Activated effector memory CD4-positive, alpha-beta T cell treated with anti-CD3 and anti-CD28 coated beads, Interleukin-2, amount 50 U/mL, for 16 hours (primary cell): Measurements from ENCODE around the gene LGR5.

ENCODE experiments used
- DNase-seq: peaks from one replicate; pipeline ENCODE4 v3.0.0-alpha.2; 2020

LGR5 gene

GRCh38 chr12:71439613-71440344, at the start of gene LGR5:
TSS of gene LGR5 (plus strand) at chr12:71439798. CDS start at chr12:71440081, 283 bp downstream.
- no peak for DNase-seq

- no peak for DNase-seq
Measured at GRCh38 chr12:71392521-71393145, 47.0 kb upstream of the LGR5 start.

- no peak for DNase-seq
Measured at GRCh38 chr12:71393625-71394024, 46.0 kb upstream of the LGR5 start.

GRCh38 chr12:71397433-71397954, 42.1 kb upstream of the LGR5 start:
- no peak for DNase-seq

GRCh38 chr12:71399197-71399596, 40.4 kb upstream of the LGR5 start:
- no peak for DNase-seq

- no peak for DNase-seq
Measured at GRCh38 chr12:71400481-71400880, 39.1 kb upstream of the LGR5 start.

- no peak for DNase-seq
Measured at GRCh38 chr12:71405884-71406283, 33.7 kb upstream of the LGR5 start.

- DNase-seq: no peak
Measured at GRCh38 chr12:71407732-71408131, 31.9 kb upstream of the LGR5 start.

GRCh38 chr12:71410844-71411243, 28.8 kb upstream of the LGR5 start:
- no peak for DNase-seq

- DNase-seq: no peak
Measured at GRCh38 chr12:71411635-71412034, 28.0 kb upstream of the LGR5 start.

GRCh38 chr12:71415336-71416231, 24.0 kb upstream of the LGR5 start:
- DNase-seq: no peak

GRCh38 chr12:71417181-71417580, 22.4 kb upstream of the LGR5 start:
- no peak for DNase-seq

GRCh38 chr12:71420775-71421406, 18.7 kb upstream of the LGR5 start:
- DNase-seq: no peak

- no peak for DNase-seq
Measured at GRCh38 chr12:71425568-71426299, 13.9 kb upstream of the LGR5 start.

- DNase-seq: no peak
Measured at GRCh38 chr12:71426300-71427047, 13.1 kb upstream of the LGR5 start.

GRCh38 chr12:71430756-71431155, 8.8 kb upstream of the LGR5 start:
- DNase-seq: no peak

GRCh38 chr12:71431991-71432390, 7.6 kb upstream of the LGR5 start:
- DNase-seq: no peak

- no peak for DNase-seq
Measured at GRCh38 chr12:71432936-71433335, 6.7 kb upstream of the LGR5 start.

GRCh38 chr12:71436696-71437095, 2.9 kb upstream of the LGR5 start:
- no peak for DNase-seq

GRCh38 chr12:71438670-71439361, 782 bp upstream of the LGR5 start:
- DNase-seq: no peak

GRCh38 chr12:71439362-71439612, 311 bp upstream of the LGR5 start:
- no peak for DNase-seq
